Liver (tissue), 9 donors: ENCODE results near the gene NUP50. TPM values are rescaled to one million over a fixed set of nuclear protein-coding genes. Genes with fewer than 3 reads are reported as not detected.

Experiments
- DNase-seq: peaks from one replicate; pipeline ENCODE4 v3.0.0-alpha.2; 2017; ENCODE audit warnings: low spot score
- H3K27ac ChIP-seq, 2 donors: one replicate each; pipeline ENCODE4 v1.7.0; 2013; ENCODE audit warnings: inconsistent platforms in 2 of 2, low read length in 2 of 2, control low read depth in 1 of 2, low read depth in 1 of 2, mild to moderate bottlenecking in 1 of 2
- H3K27me3 ChIP-seq, 4 donors: one replicate each; pipeline versions ENCODE4 v1.6.1 to v1.7.0; 2013; ENCODE audit warnings: low read length in 3 of 4, inconsistent platforms in 1 of 4, mild to moderate bottlenecking in 1 of 4, moderate library complexity in 1 of 4; ENCODE audit not compliant: control insufficient read depth in 4 of 4, insufficient read depth in 4 of 4
- H3K36me3 ChIP-seq, 4 donors: one replicate each; pipeline versions ENCODE4 v1.6.1 to v1.7.0; 2013; ENCODE audit warnings: low read length in 3 of 4, mild to moderate bottlenecking in 3 of 4, low read depth in 1 of 4, moderate library complexity in 1 of 4; ENCODE audit not compliant: control insufficient read depth in 4 of 4, insufficient read depth in 3 of 4
- H3K4me1 ChIP-seq, 4 donors: one replicate each; pipeline versions ENCODE4 v1.6.1 to v1.7.0; 2013; ENCODE audit warnings: low read length in 3 of 4, mild to moderate bottlenecking in 3 of 4, moderate library complexity in 1 of 4; ENCODE audit not compliant: control insufficient read depth in 4 of 4, insufficient read depth in 4 of 4
- H3K4me3 ChIP-seq, 3 donors: one replicate each; pipeline versions ENCODE4 v1.6.1 to v1.7.0; 2013; ENCODE audit warnings: low read length in 3 of 3, control low read depth in 1 of 3, low read depth in 1 of 3, mild to moderate bottlenecking in 1 of 3
- H3K9ac ChIP-seq, 2 donors: one replicate each; pipeline ENCODE4 v1.7.0; 2013; ENCODE audit warnings: low read length in 2 of 2, mild to moderate bottlenecking in 2 of 2, moderate library complexity in 2 of 2, control low read depth in 1 of 2, low read depth in 1 of 2
- H3K9me3 ChIP-seq, 4 donors: one replicate each; pipeline versions ENCODE4 v1.6.1 to v1.7.0; 2013; ENCODE audit warnings: low read length in 3 of 4; ENCODE audit not compliant: control insufficient read depth in 4 of 4
- EGR1 ChIP-seq, 2 donors: IDR thresholded peaks; 2 replicates each; pipeline ENCODE4 v1.6.1; 2016 to 2018; ENCODE audit warnings: antibody characterized with exemption in 2 of 2, low read depth in 2 of 2
- FOXA1 ChIP-seq: IDR thresholded peaks from 2 replicates; pipeline ENCODE4 v1.6.1; 2016; ENCODE audit warnings: antibody characterized with exemption
- FOXA2 ChIP-seq: IDR thresholded peaks from 2 replicates; pipeline ENCODE4 v1.6.1; 2016; ENCODE audit warnings: antibody characterized with exemption
- GABPA ChIP-seq, 2 donors: IDR thresholded peaks in 1 of 2; conservative IDR thresholded peaks in 1 of 2; 2 replicates each; pipeline ENCODE4 v1.6.1; 2016; ENCODE audit warnings: antibody characterized with exemption in 2 of 2, mild to moderate bottlenecking in 1 of 2, moderate library complexity in 1 of 2
- HNF4A ChIP-seq, 2 donors: conservative IDR thresholded peaks; 2 replicates each; pipeline ENCODE4 v1.6.1; 2016; ENCODE audit warnings: antibody characterized with exemption in 2 of 2, mild to moderate bottlenecking in 2 of 2
- HNF4G ChIP-seq: IDR thresholded peaks from 2 replicates; pipeline ENCODE4 v1.6.1; 2016; ENCODE audit warnings: antibody characterized with exemption
- JUND ChIP-seq, 2 donors: IDR thresholded peaks; 2 replicates each; pipeline ENCODE4 v1.6.1; 2016; ENCODE audit warnings: antibody characterized with exemption in 2 of 2
- NR2F2 ChIP-seq: IDR thresholded peaks from 2 replicates; pipeline ENCODE4 v1.6.1; 2016; ENCODE audit warnings: antibody characterized with exemption
- RAD21 ChIP-seq, 2 donors: IDR thresholded peaks; 2 replicates each; pipeline ENCODE4 v1.6.1; 2016; ENCODE audit warnings: antibody characterized with exemption in 2 of 2, mild to moderate bottlenecking in 2 of 2
- RXRA ChIP-seq, 2 donors: IDR thresholded peaks; 2 replicates each; pipeline ENCODE4 v1.6.1; 2017 to 2018; ENCODE audit warnings: antibody characterized with exemption in 2 of 2, mild to moderate bottlenecking in 1 of 2
- SP1 ChIP-seq: IDR thresholded peaks from 2 replicates; pipeline ENCODE4 v1.6.1; 2018; ENCODE audit warnings: antibody characterized with exemption, mild to moderate bottlenecking
- TAF1 ChIP-seq: conservative IDR thresholded peaks from 2 replicates; pipeline ENCODE4 v1.6.1; 2016; ENCODE audit warnings: antibody characterized with exemption, mild to moderate bottlenecking
- YY1 ChIP-seq: IDR thresholded peaks from 2 replicates; pipeline ENCODE4 v1.6.1; 2016; ENCODE audit warnings: antibody characterized with exemption, mild to moderate bottlenecking
- WGBS: extraction: QIAGEN DNeasy Blood & Tissue Kit; methylation state at CpG from one replicate; pipeline ENCODE4 v1.1.7; 2013; 5-methylcytosine and 5-hydroxymethylcytosine counted together
- polyA plus RNA-seq, 2 donors: library from polyadenylated mRNA; stranded (reverse) in 1 of 2; unstranded in 1 of 2; fragments of 200-250 nt in 1 of 2; fragments of >200 nt in 1 of 2; fragmentation: Nextera tagmentation in 1 of 2; extraction: Ambion mirVana in 1 of 2; gene quantifications; one replicate each; pipeline versions ENCODE4 v1.2.1 to v1.2.3, GENCODE V29; 2013 to 2015
- total RNA-seq, 2 donors: library from RNA; depleted of rRNA; stranded (reverse); fragments of >200 nt; gene quantifications; one replicate each; pipeline ENCODE4 v1.2.3, GENCODE V29; 2014
- TF ChIP-seq, protein P1 (sequence below): IDR thresholded peaks from 2 replicates; pipeline ENCODE4 v1.6.1; 2016; ENCODE audit warnings: antibody characterized with exemption
- TF ChIP-seq, protein P2 (sequence below): fragments of 150-350 bp; IDR thresholded peaks from 2 replicates; pipeline ENCODE4 v1.5.1; 2017; ENCODE audit warnings: improper control_type of control experiment, low read depth, low read length; ENCODE audit not compliant: missing input control
- TF ChIP-seq, protein P3 (sequence below): IDR thresholded peaks from 2 replicates; pipeline ENCODE4 v1.6.1; 2016; ENCODE audit warnings: antibody characterized with exemption
- TF ChIP-seq, protein P4 (sequence below): IDR thresholded peaks from 2 replicates; pipeline ENCODE4 v1.6.1; 2016; ENCODE audit warnings: antibody characterized with exemption
- TF ChIP-seq, protein P5 (sequence below): IDR thresholded peaks from 2 replicates; pipeline ENCODE4 v1.6.1; 2016; ENCODE audit warnings: antibody characterized with exemption, mild to moderate bottlenecking
- donor health status: healthy.
- donor health status: healthy.
- donor health status: healthy.
- donor health status: healthy.
- donor health status: healthy.

NUP50 gene
- total and polyA plus RNA-seq, 4 donors, result 8.7 to 48.2 (median 24.8) TPM

DNA sequence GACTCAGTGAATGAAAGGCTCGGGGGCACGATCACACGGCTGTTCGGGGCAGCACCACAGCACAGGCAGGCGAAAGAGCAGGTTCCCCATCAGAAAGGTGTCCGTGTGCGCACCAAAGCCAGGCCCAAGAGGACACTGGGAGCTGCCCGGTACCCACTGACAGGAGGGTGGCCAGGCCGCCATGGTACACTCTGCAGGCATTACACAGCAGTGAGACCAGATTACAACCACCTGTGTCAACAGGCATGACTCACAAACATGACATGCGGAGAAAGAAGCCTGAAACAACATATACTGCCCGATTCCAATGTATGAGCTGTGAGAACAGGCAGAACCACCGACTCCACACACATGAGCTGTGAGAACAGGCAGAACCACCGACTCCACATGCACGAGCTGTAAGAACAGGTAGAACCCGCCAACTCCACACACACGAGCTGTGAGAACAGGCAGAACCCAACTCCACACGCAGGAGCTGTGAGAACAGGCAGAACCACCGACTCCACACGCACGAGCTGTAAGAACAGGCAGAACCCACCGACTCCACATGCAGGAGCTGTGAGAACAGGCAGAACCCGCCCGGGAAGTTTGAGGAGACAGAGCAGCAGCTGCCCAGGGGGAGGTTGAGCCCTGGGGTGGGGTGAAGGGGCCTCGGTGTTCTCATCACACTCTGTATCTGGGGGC lies 44.4 kb downstream of the NUP50 start:
- peaks cover 0 to 3% (median 0%) of the 10 kb centered on the region in 4 donors for H3K4me1 ChIP-seq
- no peaks in the 10 kb centered on the region for H3K27me3 ChIP-seq
- H3K36me3 ChIP-seq, result peaks cover 0 to 28% (median 8%) of the 10 kb centered on the region in 4 donors
- DNase-seq, result no peak
- TF ChIP-seq JUND (IDR thresholded peaks at IDR 0.05) (no peak), HNF4G (no peak), HNF4A (conservative IDR thresholded peaks at IDR 0.05) (no peak), RAD21 (IDR thresholded peaks at IDR 0.05) (no peak), FOXA2 (no peak), RXRA (IDR thresholded peaks at IDR 0.05) (no peak)
- TF ChIP-seq, protein P1, sequence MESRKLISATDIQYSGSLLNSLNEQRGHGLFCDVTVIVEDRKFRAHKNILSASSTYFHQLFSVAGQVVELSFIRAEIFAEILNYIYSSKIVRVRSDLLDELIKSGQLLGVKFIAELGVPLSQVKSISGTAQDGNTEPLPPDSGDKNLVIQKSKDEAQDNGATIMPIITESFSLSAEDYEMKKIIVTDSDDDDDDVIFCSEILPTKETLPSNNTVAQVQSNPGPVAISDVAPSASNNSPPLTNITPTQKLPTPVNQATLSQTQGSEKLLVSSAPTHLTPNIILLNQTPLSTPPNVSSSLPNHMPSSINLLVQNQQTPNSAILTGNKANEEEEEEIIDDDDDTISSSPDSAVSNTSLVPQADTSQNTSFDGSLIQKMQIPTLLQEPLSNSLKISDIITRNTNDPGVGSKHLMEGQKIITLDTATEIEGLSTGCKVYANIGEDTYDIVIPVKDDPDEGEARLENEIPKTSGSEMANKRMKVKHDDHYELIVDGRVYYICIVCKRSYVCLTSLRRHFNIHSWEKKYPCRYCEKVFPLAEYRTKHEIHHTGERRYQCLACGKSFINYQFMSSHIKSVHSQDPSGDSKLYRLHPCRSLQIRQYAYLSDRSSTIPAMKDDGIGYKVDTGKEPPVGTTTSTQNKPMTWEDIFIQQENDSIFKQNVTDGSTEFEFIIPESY, result no peak
- TF ChIP-seq, protein P2, sequence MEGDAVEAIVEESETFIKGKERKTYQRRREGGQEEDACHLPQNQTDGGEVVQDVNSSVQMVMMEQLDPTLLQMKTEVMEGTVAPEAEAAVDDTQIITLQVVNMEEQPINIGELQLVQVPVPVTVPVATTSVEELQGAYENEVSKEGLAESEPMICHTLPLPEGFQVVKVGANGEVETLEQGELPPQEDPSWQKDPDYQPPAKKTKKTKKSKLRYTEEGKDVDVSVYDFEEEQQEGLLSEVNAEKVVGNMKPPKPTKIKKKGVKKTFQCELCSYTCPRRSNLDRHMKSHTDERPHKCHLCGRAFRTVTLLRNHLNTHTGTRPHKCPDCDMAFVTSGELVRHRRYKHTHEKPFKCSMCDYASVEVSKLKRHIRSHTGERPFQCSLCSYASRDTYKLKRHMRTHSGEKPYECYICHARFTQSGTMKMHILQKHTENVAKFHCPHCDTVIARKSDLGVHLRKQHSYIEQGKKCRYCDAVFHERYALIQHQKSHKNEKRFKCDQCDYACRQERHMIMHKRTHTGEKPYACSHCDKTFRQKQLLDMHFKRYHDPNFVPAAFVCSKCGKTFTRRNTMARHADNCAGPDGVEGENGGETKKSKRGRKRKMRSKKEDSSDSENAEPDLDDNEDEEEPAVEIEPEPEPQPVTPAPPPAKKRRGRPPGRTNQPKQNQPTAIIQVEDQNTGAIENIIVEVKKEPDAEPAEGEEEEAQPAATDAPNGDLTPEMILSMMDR, result no peak
- no peak overlapping the region for H3K27ac ChIP-seq
- 87% methylated on average over 24 of the region's 24 CpGs for WGBS
- H3K9ac ChIP-seq, result no peak overlapping the region
- H3K4me3 ChIP-seq, result no peak overlapping the region
- no peaks in the 10 kb centered on the region for H3K9me3 ChIP-seq

DNA sequence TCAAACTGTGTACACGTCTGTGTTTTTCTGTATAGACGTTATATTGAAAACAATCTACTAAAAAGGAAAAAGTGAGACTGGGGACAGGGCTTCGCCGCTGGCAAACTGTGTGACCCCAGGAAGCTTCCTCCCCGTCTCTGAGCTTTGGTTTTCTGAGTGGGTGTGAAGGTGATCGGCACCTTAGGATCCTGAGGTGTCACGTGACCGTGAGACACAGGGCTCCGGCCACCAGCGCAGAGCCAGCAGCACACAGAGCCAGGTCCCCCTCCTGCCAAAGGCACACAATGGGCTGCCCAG lies 44.9 kb downstream of the NUP50 start:
- Histone ChIP-seq H3K9ac (no peak overlapping the region), H3K27me3 (no peaks in the 10 kb centered on the region), H3K36me3 (peaks cover 0 to 23% (median 8%) of the 10 kb centered on the region in 4 donors), H3K4me3 (no peak overlapping the region), H3K4me1 (peaks cover 0 to 3% (median 0%) of the 10 kb centered on the region in 4 donors), H3K27ac (no peak overlapping the region), H3K9me3 (no peaks in the 10 kb centered on the region)
- no peak for TF ChIP-seq TAF1
- no peak for TF ChIP-seq JUND (IDR thresholded peaks at IDR 0.05)
- TF ChIP-seq, protein P3, sequence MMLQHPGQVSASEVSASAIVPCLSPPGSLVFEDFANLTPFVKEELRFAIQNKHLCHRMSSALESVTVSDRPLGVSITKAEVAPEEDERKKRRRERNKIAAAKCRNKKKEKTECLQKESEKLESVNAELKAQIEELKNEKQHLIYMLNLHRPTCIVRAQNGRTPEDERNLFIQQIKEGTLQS, result no peak
- TF ChIP-seq RAD21 (IDR thresholded peaks at IDR 0.05), result no peak
- no peak for TF ChIP-seq RXRA (IDR thresholded peaks at IDR 0.05)
- no peak for TF ChIP-seq YY1
- TF ChIP-seq FOXA2, result no peak
- TF ChIP-seq, protein P4, sequence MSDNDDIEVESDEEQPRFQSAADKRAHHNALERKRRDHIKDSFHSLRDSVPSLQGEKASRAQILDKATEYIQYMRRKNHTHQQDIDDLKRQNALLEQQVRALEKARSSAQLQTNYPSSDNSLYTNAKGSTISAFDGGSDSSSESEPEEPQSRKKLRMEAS, result no peak
- no peak for TF ChIP-seq SP1
- no peak for TF ChIP-seq GABPA (IDR thresholded peaks at IDR 0.05 in 1 of 2, conservative IDR thresholded peaks at IDR 0.05 in 1 of 2)
- TF ChIP-seq, protein P1, result no peak
- TF ChIP-seq HNF4A (conservative IDR thresholded peaks at IDR 0.05), result no peak
- TF ChIP-seq FOXA1, result no peak
- TF ChIP-seq EGR1 (IDR thresholded peaks at IDR 0.05; ENCODE audit: low read depth in 2 of 2), result no peak
- TF ChIP-seq, protein P5, sequence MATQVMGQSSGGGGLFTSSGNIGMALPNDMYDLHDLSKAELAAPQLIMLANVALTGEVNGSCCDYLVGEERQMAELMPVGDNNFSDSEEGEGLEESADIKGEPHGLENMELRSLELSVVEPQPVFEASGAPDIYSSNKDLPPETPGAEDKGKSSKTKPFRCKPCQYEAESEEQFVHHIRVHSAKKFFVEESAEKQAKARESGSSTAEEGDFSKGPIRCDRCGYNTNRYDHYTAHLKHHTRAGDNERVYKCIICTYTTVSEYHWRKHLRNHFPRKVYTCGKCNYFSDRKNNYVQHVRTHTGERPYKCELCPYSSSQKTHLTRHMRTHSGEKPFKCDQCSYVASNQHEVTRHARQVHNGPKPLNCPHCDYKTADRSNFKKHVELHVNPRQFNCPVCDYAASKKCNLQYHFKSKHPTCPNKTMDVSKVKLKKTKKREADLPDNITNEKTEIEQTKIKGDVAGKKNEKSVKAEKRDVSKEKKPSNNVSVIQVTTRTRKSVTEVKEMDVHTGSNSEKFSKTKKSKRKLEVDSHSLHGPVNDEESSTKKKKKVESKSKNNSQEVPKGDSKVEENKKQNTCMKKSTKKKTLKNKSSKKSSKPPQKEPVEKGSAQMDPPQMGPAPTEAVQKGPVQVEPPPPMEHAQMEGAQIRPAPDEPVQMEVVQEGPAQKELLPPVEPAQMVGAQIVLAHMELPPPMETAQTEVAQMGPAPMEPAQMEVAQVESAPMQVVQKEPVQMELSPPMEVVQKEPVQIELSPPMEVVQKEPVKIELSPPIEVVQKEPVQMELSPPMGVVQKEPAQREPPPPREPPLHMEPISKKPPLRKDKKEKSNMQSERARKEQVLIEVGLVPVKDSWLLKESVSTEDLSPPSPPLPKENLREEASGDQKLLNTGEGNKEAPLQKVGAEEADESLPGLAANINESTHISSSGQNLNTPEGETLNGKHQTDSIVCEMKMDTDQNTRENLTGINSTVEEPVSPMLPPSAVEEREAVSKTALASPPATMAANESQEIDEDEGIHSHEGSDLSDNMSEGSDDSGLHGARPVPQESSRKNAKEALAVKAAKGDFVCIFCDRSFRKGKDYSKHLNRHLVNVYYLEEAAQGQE, result no peak
- TF ChIP-seq, protein P2, result no peak
- no peak for TF ChIP-seq HNF4G
- TF ChIP-seq NR2F2, result no peak
- DNase-seq, result no peak
- WGBS, result 94% methylated on average over 10 of the region's 10 CpGs
